CD4-positive, alpha-beta T cell treated with Interleukin-21 for 1 hour (primary cell): ENCODE data around the gene DHRS7C.
A peak's percentile ranks its signal among the peaks of the same experiment; 100 is the strongest.

ENCODE experiments used
- DNase-seq: peaks from one replicate; pipeline ENCODE4 v3.0.0-alpha.2; 2020

The DHRS7C gene

DNA sequence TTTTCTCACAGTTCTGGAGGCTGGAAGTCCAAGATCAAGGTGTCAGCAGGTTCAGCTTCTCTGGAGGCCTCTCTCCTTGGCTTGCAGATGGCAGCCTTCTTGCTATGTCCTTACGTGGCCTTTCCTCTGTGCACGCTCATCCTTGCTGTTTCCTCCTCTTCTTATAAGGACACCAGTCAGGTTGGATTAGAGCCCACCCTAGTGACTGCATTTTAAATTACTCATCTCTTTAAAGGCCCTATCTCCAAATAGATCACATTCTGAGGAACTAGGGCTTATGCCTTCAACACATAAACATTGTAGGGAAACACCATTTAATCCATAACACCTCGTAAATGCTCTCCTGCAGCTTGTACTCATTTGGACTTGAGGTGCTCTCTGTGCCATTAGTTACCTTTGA is 36.3 kb downstream of the DHRS7C start:
- DNase-seq = no peak

DNA sequence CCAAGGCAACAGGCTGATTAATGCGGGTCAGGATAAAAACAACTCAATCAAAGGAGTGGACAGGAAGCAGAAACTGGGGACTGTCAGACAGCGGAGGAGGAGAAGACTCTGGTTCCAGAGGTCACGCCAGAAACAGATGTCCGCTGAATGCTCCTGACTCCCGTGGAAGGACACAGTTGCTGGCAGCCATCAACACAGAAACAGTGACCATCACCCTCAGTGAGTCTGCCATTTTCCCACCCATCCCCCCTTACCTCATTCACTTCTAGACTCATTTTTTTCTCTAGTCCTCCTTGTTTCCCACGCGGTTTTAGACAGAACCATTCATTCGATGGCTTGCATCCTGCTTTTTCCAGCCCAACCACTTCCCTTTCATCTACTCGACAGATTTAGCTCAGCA is 40.9 kb downstream of the DHRS7C start:
- no peak for DNase-seq

DNA sequence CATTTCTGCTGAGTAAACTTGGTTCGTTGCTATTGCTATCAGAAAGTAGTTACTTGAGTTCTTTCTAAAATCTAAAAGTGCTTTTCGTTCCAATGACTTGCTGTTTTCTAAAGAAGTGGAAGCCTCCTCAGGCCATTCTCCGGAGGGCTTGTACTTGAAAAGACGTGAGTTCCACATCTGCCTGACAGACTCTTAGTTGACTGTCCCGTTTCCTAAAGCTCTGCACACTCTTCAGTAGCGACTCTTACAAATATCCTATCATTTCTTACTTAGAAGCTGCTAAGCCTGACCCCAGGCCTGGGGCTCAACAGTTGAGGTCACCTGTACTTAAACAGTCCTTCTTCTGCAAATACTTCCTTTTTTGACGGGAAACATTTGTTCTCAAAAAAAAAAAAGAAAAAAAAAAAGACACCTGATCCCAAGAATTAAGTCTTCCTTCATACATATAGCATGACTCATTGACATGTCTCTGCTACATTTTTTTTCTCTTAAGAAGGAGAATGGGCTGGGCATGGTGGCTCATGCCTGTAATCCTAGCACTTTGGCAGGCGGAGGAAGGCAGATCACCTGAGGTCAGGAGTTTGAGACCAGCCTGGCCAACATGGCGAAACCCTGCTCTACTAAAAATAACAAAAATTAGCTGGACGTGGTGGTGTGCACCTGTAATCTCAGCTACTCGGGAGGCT is 61.5 kb downstream of the DHRS7C start:
- no peak for DNase-seq

DNA sequence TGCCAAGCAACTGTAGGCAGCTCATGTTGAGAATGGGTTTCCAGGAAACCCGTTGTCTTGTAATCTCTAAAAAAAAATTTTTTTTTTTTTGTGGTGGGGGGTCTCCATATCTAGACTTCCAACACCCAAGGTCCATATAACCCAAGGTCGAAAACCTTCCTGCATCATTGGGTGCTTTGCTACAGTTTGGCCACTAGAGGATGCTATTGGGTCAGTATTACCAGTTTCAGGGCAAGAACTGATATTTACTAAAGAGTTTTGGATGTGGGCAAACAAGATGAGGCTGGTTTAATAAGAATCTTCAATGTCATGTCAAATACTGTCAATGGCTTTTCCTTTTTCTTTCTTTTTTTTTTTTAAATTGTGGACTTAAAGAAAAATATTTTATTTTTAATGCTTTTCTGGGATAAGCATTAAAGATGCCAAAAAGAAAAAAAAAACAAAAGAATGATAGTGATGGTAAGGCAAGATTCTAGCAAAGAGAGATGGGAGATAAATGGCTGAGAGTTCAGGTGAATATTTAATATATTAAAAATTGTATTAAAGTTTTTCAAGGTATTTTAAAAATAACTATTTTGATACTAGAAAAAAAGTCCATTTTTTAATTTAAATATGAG is 62.2 kb downstream of the DHRS7C start:
- DNase-seq = peak; percentile 40

DNA sequence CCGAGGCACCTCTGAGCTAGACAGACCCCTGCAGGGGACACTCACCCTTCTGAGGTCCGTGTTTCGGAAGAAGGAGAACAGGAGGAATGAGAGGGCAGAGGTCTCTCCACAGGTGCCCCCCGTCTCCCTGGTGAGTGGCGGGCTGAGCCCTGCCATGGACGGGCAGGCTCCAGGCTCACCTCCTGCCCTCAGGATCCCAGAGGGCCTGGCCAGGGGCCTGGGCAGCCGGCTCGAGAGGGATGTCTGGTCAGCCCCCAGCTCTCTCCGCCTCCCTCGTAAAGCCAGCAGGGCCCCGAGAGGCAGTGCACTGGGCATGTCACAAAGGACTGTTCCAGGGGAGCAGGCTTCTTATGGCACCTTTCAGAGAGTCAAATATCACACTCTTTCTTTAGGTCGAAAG is 62.8 kb downstream of the DHRS7C start:
- DNase-seq = no peak

DNA sequence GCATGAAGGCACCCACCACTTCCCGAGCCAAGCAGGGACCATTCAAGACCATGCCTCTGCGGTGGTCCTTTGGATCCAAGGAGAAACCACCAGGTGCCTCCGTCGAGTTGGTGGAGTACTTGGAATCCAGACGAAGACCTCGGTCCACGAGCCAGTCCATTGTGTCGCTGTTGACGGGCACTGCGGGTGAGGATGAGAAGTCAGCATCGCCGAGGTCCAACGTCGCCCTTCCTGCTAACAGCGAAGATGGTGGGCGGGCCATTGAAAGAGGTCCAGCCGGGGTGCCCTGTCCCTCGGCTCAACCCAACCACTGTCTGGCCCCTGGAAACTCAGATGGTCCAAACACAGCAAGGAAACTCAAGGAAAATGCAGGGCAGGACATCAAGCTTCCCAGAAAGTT is 63.4 kb downstream of the DHRS7C start:
- no peak for DNase-seq

DNA sequence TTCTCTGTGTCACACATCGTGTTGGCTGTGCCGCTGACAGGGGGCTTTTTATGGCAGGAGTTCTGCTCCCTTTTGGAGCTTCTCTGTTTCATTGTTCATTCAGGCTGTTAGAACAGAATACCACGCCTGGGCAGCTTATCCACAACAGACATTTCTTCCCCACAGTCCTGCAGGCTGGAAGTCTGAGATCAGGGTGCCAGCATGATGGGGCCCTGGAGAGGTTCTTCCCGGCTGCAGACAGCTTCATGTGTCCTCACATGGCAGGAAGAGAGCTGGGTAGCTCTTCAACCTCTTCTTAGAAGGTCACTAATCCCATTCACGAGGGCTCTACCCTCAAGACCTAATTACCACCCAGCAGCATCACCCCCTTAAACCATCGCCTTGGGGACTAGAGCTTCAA is 65.1 kb downstream of the DHRS7C start:
- DNase-seq = no peak

DNA sequence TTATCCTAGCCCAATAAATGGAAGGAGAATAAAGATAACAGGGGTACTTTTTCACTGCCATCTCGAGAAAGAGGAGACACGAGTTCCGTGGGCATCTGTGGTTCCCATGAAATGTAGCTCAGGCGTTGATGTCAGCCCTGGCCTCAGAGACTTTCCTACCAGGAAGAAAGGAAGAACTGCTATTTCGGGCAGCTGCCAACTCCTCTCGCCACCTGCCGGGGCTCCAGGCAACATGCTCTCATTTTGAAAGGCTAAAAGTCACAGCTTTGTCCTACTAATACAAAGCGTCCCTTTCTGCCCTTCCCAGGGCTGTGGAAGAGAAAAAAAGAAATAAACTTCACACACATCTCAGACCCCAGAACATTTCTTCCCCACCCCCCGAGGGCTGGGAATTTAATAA is 65.8 kb downstream of the DHRS7C start:
- no peak for DNase-seq
